Fibroblast of lung (primary cell): Measurements from ENCODE around the gene NLRC3.

ENCODE experiments used
- CTCF ChIP-seq, 2 donors: IDR thresholded peaks in 1 of 2; conservative IDR thresholded peaks in 1 of 2; 1 replicate in 1 of 2; 2 replicates in 1 of 2; pipeline ENCODE4 v1.5.1; 2011 to 2012; ENCODE audit warnings: low read length in 2 of 2, control low read depth in 1 of 2, inconsistent platforms in 1 of 2, low read depth in 1 of 2, mild to moderate bottlenecking in 1 of 2
- EZH2 ChIP-seq: IDR thresholded peaks from 2 replicates; pipeline ENCODE4 v1.5.1; 2012; ENCODE audit warnings: low read length, control low read depth, mild to moderate bottlenecking; ENCODE audit errors: missing control alignments

- TF ChIP-seq CTCF (conservative IDR thresholded peaks at IDR 0.05 in 1 of 2, IDR thresholded peaks at IDR 0.05 in 1 of 2; ENCODE audit: low read depth in 1 of 2, low read length in 2 of 2) (no peak), EZH2 (no peak)
These were observed 48.8 kb downstream of the NLRC3 start for GRCh38 chr16:3528406-3528805.
